Subcutaneous abdominal adipose tissue (tissue), 5 donors: ENCODE data around the gene GPR179.

Source experiments
- H3K27ac ChIP-seq: one replicate; pipeline ENCODE4 v1.7.0; 2013; ENCODE audit warnings: low read depth, mild to moderate bottlenecking, inconsistent platforms, low read length, moderate library complexity
- H3K27me3 ChIP-seq, 5 donors: one replicate each; pipeline ENCODE4 v1.7.0; 2013; ENCODE audit warnings: low read length in 5 of 5, inconsistent platforms in 1 of 5; ENCODE audit not compliant: control insufficient read depth in 5 of 5, insufficient read depth in 4 of 5
- H3K36me3 ChIP-seq, 5 donors: one replicate each; pipeline ENCODE4 v1.7.0; 2013; ENCODE audit warnings: low read length in 5 of 5; ENCODE audit not compliant: control insufficient read depth in 5 of 5, insufficient read depth in 5 of 5
- H3K4me1 ChIP-seq, 5 donors: one replicate each; pipeline ENCODE4 v1.7.0; 2013; ENCODE audit warnings: low read length in 5 of 5, mild to moderate bottlenecking in 3 of 5, moderate library complexity in 1 of 5; ENCODE audit not compliant: control insufficient read depth in 5 of 5, insufficient read depth in 5 of 5
- H3K4me3 ChIP-seq, 5 donors: one replicate each; pipeline ENCODE4 v1.7.0; 2013; ENCODE audit warnings: low read length in 5 of 5, low read depth in 1 of 5
- H3K9ac ChIP-seq, 5 donors: one replicate each; pipeline ENCODE4 v1.7.0; 2013; ENCODE audit warnings: low read length in 5 of 5, mild to moderate bottlenecking in 4 of 5, moderate library complexity in 3 of 5
- H3K9me3 ChIP-seq, 5 donors: one replicate each; pipeline ENCODE4 v1.7.0; 2013; ENCODE audit warnings: low read length in 5 of 5; ENCODE audit not compliant: control insufficient read depth in 5 of 5
- donor health status: healthy.
- donor health status: healthy.
- donor health status: healthy.
- donor health status: healthy.
- donor health status: healthy.

GPR179 gene

GRCh38 chr17:38332735-38333134 is 11.0 kb downstream of the GPR179 start:
- Histone ChIP-seq H3K27me3 (peaks cover 13 to 43% (median 36%) of the 10 kb centered on the region in 5 donors), H3K9ac (no peak overlapping the region), H3K4me3 (no peak overlapping the region), H3K9me3 (no peaks in the 10 kb centered on the region), H3K36me3 (no peaks in the 10 kb centered on the region), H3K4me1 (peaks cover 0 to 2% (median 0%) of the 10 kb centered on the region in 5 donors), H3K27ac (no peak overlapping the region)

GRCh38 chr17:38330941-38331411 is 12.8 kb downstream of the GPR179 start:
- H3K9ac ChIP-seq, result no peak overlapping the region
- H3K27ac ChIP-seq, result no peak overlapping the region
- H3K9me3 ChIP-seq, result no peaks in the 10 kb centered on the region
- no peak overlapping the region for H3K4me3 ChIP-seq
- H3K4me1 ChIP-seq, result peaks cover 0 to 15% (median 2%) of the 10 kb centered on the region in 5 donors
- H3K36me3 ChIP-seq, result no peaks in the 10 kb centered on the region
- H3K27me3 ChIP-seq, result peaks cover 12 to 40% (median 36%) of the 10 kb centered on the region in 5 donors

GRCh38 chr17:38329808-38330730 is 13.7 kb downstream of the GPR179 start:
- Histone ChIP-seq H3K9me3 (no peaks in the 10 kb centered on the region), H3K4me1 (peaks cover 2 to 17% (median 4%) of the 10 kb centered on the region in 5 donors), H3K27me3 (peaks cover 12 to 39% (median 35%) of the 10 kb centered on the region in 5 donors)

GRCh38 chr17:38329284-38329683 is 14.5 kb downstream of the GPR179 start:
- Histone ChIP-seq H3K36me3 (no peaks in the 10 kb centered on the region), H3K4me1 (peaks cover 2 to 24% (median 11%) of the 10 kb centered on the region in 5 donors), H3K27ac (no peak overlapping the region), H3K9ac (peak overlapping the region in 1 of 5 donors; percentile 37), H3K27me3 (peaks cover 9 to 32% (median 30%) of the 10 kb centered on the region in 5 donors), H3K9me3 (no peaks in the 10 kb centered on the region), H3K4me3 (no peak overlapping the region)

More at GRCh38 chr17:38329808-38330730, 13.7 kb downstream of the GPR179 start:
- Histone ChIP-seq H3K4me3 (no peak overlapping the region), H3K9ac (no peak overlapping the region), H3K36me3 (no peaks in the 10 kb centered on the region), H3K27ac (no peak overlapping the region)

- peaks cover 7 to 26% (median 23%) of the 10 kb centered on the region in 5 donors for H3K27me3 ChIP-seq
- H3K27ac ChIP-seq, result no peak overlapping the region
- H3K36me3 ChIP-seq, result peaks cover 0 to 5% (median 2%) of the 10 kb centered on the region in 5 donors
- no peak overlapping the region for H3K4me3 ChIP-seq
- H3K9me3 ChIP-seq, result no peaks in the 10 kb centered on the region
- H3K9ac ChIP-seq, result no peak overlapping the region
- H3K4me1 ChIP-seq, result peaks cover 2 to 28% (median 17%) of the 10 kb centered on the region in 5 donors
Measured at GRCh38 chr17:38328620-38329019, 15.1 kb downstream of the GPR179 start.

GRCh38 chr17:38327936-38328335 is 15.8 kb downstream of the GPR179 start:
- Histone ChIP-seq H3K4me3 (no peak overlapping the region), H3K27ac (no peak overlapping the region), H3K4me1 (peaks cover 2 to 28% (median 17%) of the 10 kb centered on the region in 5 donors), H3K27me3 (peaks cover 7 to 23% (median 16%) of the 10 kb centered on the region in 5 donors), H3K9ac (peak overlapping the region in 1 of 5 donors; percentile 19), H3K36me3 (peaks cover 0 to 11% (median 7%) of the 10 kb centered on the region in 5 donors), H3K9me3 (no peaks in the 10 kb centered on the region)

- Histone ChIP-seq H3K9me3 (no peaks in the 10 kb centered on the region), H3K4me1 (peaks cover 2 to 28% (median 17%) of the 10 kb centered on the region in 5 donors), H3K9ac (peak overlapping the region in 2 of 5 donors; percentile 18 to 26), H3K36me3 (peaks cover 0 to 17% (median 12%) of the 10 kb centered on the region in 5 donors), H3K27ac (no peak overlapping the region), H3K4me3 (no peak overlapping the region), H3K27me3 (peaks cover 7 to 20% (median 12%) of the 10 kb centered on the region in 5 donors)
Measured at GRCh38 chr17:38326996-38327792, 16.6 kb downstream of the GPR179 start.

GRCh38 chr17:38325221-38325851 is 18.4 kb downstream of the GPR179 start:
- peaks cover 0 to 26% (median 24%) of the 10 kb centered on the region in 5 donors for H3K36me3 ChIP-seq
- peaks cover 0 to 11% (median 7%) of the 10 kb centered on the region in 5 donors for H3K27me3 ChIP-seq
- H3K9me3 ChIP-seq, result no peaks in the 10 kb centered on the region
- H3K4me3 ChIP-seq, result no peak overlapping the region
- H3K9ac ChIP-seq, result no peak overlapping the region
- H3K4me1 ChIP-seq, result peaks cover 2 to 28% (median 17%) of the 10 kb centered on the region in 5 donors
- no peak overlapping the region for H3K27ac ChIP-seq

GRCh38 chr17:38324772-38325171 is 19.0 kb downstream of the GPR179 start:
- no peak overlapping the region for H3K27ac ChIP-seq
- no peaks in the 10 kb centered on the region for H3K9me3 ChIP-seq
- peaks cover 0 to 9% (median 1%) of the 10 kb centered on the region in 5 donors for H3K27me3 ChIP-seq
- H3K4me3 ChIP-seq, result no peak overlapping the region
- peaks cover 2 to 28% (median 17%) of the 10 kb centered on the region in 5 donors for H3K4me1 ChIP-seq
- no peak overlapping the region for H3K9ac ChIP-seq
- H3K36me3 ChIP-seq, result peaks cover 0 to 30% (median 26%) of the 10 kb centered on the region in 5 donors
